ENCODE measurements around the gene ATP11C.
"Not testable (repeated sequence)": the region's sequence is repeated elsewhere in the genome, so short reads cannot be mapped to it uniquely, and the experiment has no call there.

The ATP11C gene

GRCh38 chrX:139924069-139924695 is 8.7 kb downstream of the ATP11C start:
- DNase-seq, result peak; percentile 10

GRCh38 chrX:139921142-139921541 is 11.7 kb downstream of the ATP11C start:
- DNase-seq, result not testable (repeated sequence)

- peak; percentile 75 for DNase-seq
Observed at GRCh38 chrX:139920316-139920715, 12.5 kb downstream of the ATP11C start.

- no peak for DNase-seq
Observed at GRCh38 chrX:139914421-139914820, 18.4 kb downstream of the ATP11C start.

GRCh38 chrX:139909712-139910111 is 23.1 kb downstream of the ATP11C start:
- DNase-seq, result no peak

- no peak for DNase-seq
Observed at GRCh38 chrX:139907078-139907477, 25.8 kb downstream of the ATP11C start.

- DNase-seq, result no peak
Observed at GRCh38 chrX:139905743-139906142, 27.1 kb downstream of the ATP11C start.

GRCh38 chrX:139905051-139905450 is 27.8 kb downstream of the ATP11C start:
- DNase-seq, result no peak

GRCh38 chrX:139903210-139903609 is 29.6 kb downstream of the ATP11C start:
- no peak for DNase-seq

GRCh38 chrX:139902559-139902958 is 30.3 kb downstream of the ATP11C start:
- no peak for DNase-seq

- DNase-seq, result no peak
Observed at GRCh38 chrX:139898334-139898733, 34.5 kb downstream of the ATP11C start.

- no peak for DNase-seq
Observed at GRCh38 chrX:139892512-139892911, 40.3 kb downstream of the ATP11C start.

- DNase-seq, result peak; percentile 21
Observed at GRCh38 chrX:139890991-139891700, 41.7 kb downstream of the ATP11C start.

- DNase-seq, result no peak
Observed at GRCh38 chrX:139889760-139890159, 43.1 kb downstream of the ATP11C start.

GRCh38 chrX:139883984-139884383 is 48.9 kb downstream of the ATP11C start:
- DNase-seq, result no peak

- DNase-seq, result no peak
Observed at GRCh38 chrX:139882299-139882698, 50.6 kb downstream of the ATP11C start.

GRCh38 chrX:139881572-139881971 is 51.3 kb downstream of the ATP11C start:
- no peak for DNase-seq

- peak; percentile 41 for DNase-seq
Observed at GRCh38 chrX:139881130-139881529, 51.7 kb downstream of the ATP11C start.

GRCh38 chrX:139877710-139878414 is 55.0 kb downstream of the ATP11C start:
- DNase-seq, result no peak

GRCh38 chrX:139875841-139876240 is 57.0 kb downstream of the ATP11C start:
- DNase-seq, result no peak

- no peak for DNase-seq
Observed at GRCh38 chrX:139869796-139870195, 63.1 kb downstream of the ATP11C start.

- DNase-seq, result no peak
Observed at GRCh38 chrX:139864640-139865039, 68.2 kb downstream of the ATP11C start.

- no peak for DNase-seq
Observed at GRCh38 chrX:139862208-139862607, 70.6 kb downstream of the ATP11C start.

- not testable (repeated sequence) for DNase-seq
Observed at GRCh38 chrX:139856826-139857225, 76.0 kb downstream of the ATP11C start.
